NCI-H1436 (cell line): ENCODE data around the gene ABCB4.

Experiments used
- DNase-seq: peaks from one replicate; lab custom pipeline; 2025; lab: John Stamatoyannopoulos, UW

ABCB4 gene

DNA sequence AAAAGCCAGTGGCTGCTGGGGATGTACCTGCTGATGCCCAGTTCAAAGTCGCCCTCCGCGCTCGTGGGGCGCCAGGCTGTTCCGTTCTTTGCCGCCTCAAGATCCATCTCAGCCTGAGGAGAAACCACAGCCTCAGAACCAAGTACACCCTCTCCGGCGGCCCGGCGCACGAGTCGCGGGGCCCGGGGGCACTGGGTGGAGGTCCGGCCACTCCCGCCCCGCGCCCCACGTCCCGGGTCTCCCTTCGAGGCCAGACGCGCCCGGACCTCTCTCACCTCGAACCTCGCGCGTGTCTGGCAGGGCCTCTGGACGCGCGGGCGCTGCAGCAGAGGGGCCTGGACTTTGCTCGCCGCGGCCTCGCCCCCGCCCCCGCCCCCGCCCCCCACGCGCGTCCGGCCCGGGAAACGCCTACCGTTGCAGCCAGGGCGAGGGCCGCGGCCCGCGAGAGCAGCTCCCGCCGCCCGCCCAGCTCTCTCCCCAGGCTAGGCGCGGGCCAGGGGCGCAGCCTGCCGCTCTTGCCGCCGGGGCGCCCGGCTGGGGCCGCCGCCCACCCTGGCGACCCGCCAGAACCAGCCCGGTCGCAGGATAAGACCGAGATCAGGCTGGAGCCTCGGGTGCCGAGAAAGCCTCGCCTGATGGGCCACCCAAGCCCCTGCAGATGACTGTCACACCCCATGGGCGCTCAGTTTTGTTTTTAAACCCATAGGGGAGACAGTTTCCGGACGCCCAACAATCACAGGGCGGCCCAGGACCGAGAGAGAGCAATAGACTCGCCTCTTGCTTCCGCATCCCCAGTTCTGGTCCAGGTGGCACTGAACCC is at the start of gene ABCB4:
TSS of gene ABCB4 (minus strand) at position 322 of the 820 bp plus-strand sequence. CDS start at position 107, 215 bp downstream.
- DNase-seq, result no peak

DNA sequence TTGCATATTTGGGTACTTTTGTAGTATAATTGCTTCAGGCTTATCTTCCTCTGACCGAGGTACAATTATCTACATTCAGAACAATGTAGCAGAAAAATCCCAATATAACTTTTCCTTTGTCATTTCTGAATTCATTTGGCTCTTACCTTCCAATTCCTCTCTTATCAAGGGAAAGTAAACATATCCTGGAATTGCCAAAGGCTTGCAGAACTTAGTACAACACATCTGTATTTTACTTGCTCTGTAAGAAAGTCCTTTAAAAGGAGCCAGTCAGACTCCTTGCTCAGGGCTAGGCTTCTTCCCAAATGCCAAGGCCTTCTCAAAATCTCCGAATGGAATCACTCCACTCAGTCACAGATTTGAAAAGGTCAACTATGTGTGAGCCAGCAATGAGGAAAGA is 43.3 kb upstream of the ABCB4 start:
- DNase-seq, result no peak

DNA sequence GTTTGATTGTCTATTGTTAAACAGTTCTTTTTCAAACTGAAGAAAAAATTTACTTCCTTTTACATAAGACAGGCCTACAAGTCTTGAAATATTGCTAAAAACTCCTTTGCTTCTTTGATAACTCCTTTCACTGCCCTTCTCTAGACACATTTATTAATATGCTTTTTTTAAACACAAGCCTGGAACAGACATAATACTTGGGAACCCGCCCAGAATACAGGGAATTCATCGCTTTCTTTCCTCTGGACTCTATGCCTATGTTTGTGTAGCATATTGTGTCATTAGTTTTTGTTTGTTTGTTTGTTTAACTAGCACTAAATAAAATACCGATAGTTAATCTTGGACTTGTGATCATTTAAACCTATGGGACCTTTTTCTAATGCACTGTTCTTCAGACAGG is 42.4 kb upstream of the ABCB4 start:
- DNase-seq, result no peak

DNA sequence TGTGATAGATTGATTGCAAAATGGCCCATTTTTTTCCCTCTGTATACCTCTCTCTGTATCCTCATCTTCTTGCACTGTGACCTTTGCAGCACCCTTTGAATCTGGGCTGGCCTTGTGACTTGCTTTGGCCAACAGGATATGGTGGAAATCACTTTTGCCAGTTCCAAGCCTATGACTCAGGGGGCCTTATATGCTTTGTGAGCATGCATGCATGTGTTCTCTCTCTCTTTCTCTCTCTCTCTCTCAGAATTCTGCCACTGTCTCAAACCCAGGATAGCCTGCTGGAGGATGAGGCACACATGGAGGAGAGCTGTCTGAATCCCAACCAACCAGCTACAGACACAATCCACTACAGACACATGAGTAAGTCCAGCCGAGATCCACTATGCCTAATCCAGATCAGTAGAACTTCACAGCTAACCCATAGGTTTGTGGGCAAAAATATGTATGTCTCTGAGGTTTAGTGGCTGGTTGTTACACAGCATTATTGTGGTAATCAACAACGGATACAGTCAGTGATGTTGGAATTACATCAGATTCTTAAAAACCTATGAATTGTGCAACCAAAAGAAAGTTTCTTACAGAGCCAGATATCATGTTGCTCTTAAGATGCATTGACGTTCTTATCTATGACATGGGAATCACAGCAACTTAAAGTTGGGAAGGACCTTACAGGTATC is 41.8 kb upstream of the ABCB4 start:
- DNase-seq, result no peak

DNA sequence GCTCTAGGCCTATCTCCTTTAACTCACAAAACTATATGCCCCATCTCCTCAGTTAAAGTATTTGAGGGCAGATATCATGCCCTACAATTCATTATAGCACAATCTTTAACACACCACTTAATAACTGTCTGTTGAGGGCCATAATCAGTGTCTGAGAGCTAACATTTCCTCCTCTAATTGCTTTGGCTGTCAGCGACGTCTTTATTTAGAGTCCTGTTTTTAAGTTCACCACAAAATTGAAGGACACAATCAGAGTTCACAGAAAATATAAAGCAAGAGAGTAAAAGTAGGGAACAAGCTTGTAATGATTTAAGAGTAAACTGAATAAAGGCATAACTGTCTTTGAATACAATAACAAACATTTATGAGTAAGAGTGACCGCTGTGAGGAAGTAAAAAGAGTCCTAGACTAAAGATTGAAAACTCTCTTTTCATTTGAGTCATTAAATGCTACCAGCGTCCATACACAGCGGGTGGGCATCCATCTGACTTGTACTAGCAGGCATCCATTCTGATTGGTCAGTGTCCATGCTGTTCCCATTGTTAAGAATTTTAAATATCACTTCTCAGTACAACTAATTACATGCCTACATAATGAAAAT is 38.4 kb upstream of the ABCB4 start:
- DNase-seq, result no peak

DNA sequence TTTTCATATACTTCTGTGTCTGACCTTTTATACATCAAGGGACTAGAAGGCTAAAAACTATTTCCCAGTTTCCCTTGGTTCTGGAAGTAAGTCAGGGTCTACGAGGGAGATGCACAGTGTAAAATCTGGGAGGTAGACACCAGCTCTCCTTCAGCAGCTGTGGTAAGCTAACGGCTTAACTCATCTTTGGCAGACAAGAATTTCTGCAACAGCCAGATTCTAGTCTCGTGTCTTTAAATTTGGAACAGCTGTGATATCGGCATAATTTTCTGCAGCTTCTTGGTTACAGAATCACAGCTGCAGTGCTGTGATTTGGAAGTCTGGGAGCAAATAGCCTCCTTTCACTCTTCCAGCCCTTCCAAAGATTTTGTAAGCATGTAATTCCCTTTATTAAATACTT is 37.4 kb upstream of the ABCB4 start:
- DNase-seq, result no peak

DNA sequence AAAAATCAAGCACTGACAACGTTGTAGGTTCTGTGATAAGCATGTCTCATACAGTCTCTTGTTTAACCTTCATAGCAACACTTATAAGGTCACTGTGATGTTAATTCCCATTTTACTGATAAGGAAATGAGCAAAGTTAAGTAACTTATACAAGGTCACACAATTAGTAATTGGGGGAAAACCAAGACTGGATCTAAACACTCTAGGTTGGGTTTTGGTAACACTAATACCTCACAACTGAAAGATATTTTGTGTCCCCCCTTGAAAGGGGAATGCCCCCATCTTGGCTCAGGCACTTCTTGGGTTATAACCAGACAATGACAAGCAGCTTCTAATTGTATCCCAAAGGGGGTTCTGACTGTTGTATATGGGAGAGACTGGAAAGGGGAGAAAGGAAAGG is 36.0 kb upstream of the ABCB4 start:
- no peak for DNase-seq

DNA sequence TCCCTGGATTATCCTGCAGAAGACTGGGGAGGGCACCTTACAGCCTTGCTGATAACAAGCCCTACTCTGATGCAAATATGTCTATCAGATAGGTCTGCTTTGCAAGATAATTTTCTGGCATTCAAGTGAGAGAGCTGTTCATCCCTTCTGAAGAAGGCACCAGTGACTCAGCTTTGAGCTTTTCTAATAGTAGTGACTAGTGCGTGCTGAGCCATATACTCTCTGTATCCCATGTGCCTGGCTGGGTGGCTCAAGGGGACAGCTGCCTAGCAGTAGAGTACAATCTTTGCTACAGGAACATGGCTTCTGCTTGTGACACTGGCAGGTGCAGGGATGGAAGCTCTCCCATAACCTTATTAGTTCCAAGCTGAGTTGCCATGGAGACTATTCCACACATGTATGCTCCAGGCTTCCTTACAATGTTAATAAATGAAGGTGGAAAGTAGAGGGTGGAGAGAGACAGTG is 35.0 kb upstream of the ABCB4 start:
- DNase-seq, result no peak

DNA sequence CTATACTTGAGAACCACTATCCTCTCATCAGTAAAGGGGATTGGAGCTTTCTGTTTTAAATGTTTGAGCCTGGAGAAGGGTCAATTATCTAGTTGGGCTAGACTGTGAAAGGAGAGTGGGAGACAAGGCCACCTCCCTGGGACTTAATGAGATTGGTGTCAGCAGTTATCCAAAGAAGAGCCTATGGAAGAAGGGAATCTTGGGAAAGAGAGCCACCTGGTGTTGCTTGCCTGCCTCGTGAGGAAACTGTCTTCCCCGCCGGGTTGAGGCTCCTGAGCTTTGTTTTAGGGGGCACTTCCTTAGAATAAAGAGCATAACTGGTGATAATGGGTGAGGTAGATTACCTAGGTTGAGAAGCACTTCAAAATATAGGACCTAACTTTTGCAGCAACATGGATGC is 32.0 kb upstream of the ABCB4 start:
- no peak for DNase-seq

DNA sequence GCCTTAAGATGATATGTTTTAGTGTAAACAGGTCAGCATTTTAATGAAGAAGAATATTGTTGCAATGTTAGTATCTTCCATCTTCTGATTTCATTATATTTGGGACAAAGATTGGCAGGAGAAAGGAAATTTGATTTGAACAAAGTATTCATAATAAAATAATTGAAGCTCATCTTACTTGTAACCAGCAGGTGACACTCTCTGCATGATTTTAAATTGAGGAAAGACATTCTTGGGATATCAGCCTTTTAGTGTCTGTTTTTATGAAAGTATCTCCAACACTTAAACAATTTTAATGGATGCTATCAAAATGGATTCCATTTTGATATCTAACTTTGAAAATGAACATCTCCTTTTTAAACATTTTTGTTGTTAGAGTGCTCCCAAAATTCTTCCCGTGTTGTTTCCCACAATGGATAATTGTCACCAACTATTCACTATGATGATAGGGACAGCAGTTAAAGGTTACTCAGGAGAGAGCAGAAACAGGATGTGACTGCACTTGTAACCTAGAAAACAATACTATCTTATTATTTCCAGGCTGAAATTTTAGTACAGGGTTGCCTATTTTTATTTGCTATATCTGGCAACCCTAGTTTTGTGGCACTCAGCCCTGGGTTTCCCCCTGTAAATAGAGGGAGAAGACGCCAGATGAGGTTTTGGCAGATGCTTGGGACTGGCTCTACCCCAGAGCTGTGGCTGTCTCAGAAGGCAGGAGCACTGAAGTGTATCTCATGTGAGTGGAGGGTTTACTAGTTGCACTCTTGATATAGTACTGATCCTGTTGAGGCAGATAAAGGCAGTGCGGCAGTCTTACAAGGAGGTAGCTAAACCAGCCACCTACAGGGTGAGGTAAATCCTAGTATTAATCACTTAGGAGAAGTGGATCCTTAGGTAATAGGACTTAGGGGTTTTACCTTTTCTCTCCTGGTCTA is 31.0 kb upstream of the ABCB4 start:
- DNase-seq, result no peak

DNA sequence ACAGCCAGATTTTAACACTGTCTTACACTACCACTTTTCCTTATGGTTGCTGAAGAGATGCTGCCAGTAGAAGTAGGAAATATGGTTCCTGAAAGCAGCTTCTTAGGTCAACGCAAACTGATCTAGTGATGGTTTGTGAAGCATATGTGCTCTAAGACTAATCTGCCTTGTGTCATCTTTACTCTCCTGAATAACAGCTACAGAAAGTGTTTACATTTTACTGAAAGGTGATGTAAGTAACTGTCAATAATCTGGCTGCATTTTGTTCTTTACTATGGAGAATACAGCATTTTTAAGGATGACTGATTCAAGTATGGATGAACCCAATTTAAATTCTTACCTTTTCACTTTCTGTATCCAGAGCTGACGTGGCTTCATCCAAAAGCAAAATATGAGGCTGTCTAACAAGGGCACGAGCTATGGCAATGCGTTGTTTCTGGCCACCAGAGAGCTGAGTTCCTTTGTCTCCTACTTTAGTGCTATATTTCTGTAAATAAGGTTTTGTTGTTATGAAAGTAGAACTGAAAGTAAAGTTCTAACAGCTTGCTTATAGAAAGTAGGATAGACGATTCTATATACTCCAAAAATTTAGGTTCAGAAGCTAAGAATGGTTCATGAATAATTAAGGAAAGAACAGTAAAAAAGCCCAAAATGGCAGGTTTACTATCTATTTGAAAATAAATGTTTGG is 30.2 kb upstream of the ABCB4 start:
- no peak for DNase-seq

DNA sequence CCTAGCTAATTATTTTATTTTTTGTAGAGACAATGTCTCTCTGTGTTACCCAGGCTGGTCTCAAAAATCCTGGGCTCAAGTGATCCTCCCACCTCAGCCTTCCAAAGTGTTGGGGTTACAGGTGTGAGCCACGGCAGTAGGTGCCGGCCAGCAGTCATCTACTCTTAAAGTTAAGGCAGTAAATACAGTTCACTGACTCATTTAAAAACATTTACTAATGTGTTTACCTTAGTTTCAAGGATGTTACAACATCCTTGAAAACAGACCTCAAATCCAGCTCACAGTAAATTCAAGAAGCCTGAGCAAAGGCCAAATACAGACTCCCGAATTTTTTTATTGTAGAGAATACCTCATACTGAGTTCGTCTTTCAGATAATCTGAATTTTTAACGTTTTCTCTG is 29.6 kb upstream of the ABCB4 start:
- DNase-seq, result no peak

DNA sequence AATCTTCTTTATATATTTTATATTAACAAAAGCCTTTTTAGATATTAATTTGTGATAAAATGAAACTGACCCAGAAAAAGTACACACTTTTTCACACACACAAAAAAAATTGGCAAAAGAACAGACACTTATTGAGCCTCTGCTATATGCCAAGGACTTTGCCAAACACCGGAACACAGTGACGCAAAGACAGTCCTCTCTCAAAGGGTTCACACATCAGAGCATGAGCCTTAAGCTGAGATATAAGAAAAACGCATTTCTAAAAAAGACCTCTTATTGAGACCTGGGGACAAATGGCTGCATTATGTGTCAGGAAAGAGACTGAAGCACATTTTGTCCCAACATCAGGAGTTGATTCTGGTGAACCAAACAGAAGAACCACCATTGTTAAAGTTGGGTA is 24.0 kb upstream of the ABCB4 start:
- DNase-seq, result no peak

DNA sequence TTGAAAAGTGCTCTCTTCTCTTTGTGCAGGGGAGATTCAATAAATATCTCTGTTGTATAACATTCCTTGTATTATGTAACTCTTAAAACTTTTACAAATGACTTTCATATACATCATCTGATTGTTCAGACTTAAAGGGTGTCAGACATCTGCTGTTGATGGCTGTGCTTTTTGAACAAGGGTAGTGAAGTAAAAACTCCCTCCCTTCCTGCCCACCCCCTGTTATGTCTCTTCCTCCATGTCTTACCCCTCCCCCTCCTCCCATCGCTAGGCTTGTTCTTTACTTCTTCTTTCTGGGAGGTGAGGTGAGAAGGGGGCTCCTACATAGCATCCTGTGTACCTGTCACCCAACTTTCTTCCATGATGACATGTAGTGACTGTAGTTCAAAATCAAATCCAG is 23.4 kb upstream of the ABCB4 start:
- no peak for DNase-seq

DNA sequence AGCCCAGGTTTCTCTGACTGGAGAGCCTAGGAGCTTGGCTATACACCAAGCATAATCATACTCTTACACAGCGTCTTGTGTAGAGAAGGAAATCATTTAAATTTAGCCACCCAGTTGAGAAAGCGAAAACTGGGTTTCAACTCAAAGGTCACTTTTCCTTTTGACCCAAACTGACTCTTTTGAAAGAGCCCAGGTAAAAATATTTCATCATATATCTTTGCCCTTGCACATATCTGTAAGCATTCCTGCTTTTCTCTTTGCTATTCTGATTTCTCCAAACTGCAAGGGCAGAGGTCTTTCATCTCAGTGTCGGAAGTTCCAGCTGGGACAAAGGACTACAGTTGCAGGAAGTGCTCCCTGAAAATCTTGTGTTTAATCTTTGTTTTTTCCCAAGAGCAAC is 22.0 kb upstream of the ABCB4 start:
- no peak for DNase-seq

DNA sequence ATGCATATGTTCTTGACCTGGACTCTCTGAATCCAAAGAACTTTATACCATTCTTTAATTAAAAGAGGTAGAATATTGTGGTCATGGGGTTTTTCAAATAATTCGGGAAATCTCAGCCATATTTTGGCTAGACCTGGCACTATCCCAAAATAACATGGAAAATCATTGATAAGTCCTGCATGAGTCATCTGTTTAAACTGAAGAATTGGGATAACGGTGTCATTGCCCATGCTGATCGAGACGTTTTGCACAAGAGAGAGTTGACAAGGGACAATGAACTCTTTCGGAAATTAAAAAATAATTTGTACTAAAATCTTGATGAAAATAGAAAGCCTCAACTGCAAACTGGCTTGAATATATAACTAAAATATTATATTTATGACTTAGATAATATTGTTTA is 19.9 kb upstream of the ABCB4 start:
- DNase-seq, result no peak

DNA sequence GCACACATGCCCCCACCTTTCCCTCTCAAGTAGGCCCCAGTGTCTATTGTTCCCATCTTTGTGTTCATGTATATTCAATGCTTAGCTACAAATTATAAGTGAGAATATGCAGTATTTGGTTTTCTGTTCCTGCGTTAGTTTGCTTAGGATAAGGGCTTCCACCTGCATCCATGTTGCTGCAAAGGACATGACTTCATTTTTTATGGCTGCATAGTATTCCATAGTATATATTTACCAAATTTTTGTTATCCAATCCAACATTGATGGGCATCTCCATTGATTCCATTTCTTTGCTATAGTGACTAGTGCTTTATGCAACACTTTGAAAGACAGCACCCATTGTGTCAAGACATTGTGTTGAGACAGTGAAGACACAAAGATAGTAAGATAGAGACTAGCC is 19.0 kb upstream of the ABCB4 start:
- DNase-seq, result no peak

DNA sequence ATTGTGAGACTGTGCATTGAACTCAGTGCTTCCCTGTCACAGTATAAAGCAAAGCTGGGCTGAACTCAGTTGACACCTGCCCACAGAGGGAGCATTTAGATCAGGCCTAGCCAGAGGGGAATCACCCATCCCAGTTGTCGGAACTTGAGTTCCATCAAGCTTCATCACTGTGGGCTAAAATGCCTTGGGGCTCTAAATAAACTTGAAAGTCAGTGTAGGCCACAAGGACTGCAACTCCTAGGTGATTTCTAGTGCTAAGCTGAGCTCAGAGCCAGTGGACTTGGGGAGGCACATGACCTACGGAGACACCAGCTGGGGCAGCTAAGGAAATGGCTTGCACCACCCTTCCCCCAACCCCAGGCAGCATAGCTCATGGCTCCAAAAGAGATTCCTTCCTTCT is 7.7 kb upstream of the ABCB4 start:
- DNase-seq, result no peak

DNA sequence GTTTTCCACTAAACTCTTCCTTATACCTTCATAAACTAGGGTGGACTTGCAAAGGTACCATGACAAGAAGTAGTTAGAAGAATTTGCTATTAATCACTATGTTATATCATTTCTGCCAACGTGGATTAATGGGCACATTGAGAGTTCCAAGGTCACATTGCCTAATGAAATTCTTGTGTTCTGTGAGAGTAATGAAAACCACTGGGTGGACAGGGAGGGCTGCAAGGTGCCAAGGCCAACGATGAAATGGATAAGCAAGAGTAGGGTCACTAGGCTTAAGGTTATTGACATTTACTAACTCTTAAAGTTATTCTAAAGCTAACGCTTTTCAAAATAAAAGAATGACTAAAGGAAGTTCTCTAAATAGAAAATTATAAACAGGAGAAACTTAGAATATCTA is 6.6 kb upstream of the ABCB4 start:
- no peak for DNase-seq

DNA sequence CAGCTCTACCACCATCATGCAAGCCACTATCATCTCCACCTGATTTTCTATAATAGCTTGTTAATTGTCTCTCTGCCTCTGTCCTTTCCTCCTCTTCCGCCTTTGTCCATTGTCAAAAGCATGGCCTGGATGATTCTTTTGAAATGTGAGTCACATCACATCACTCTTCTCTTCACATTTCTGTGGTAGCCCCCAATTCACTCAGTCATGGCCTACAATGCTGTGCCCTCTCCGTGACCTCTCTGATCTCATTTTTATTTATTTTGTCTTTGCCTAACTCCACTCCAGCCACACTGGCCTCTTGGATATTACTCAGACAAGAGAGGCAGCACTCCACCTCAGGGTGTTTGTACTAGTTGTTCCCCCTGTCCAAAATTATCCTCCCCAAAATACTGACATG is 4.9 kb upstream of the ABCB4 start:
- no peak for DNase-seq

DNA sequence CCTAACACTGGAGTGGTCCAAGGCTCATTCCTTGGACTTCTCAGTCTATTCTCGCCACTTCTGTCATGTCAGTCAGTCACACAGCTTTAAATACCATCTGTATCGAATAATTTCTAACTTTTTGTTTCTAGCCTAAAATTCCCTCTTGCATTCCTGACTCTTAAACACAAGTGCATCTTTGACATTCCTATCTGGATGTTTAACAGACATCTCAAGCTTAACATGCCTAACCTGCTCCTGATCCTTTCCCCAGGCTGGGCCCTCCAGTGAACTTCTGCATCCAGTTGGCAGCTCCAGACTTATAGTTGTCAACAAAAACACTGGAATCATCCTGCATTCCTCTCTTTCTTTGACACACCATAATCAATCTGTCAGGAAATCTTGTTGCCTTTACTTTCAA is 4.5 kb upstream of the ABCB4 start:
- DNase-seq, result no peak

DNA sequence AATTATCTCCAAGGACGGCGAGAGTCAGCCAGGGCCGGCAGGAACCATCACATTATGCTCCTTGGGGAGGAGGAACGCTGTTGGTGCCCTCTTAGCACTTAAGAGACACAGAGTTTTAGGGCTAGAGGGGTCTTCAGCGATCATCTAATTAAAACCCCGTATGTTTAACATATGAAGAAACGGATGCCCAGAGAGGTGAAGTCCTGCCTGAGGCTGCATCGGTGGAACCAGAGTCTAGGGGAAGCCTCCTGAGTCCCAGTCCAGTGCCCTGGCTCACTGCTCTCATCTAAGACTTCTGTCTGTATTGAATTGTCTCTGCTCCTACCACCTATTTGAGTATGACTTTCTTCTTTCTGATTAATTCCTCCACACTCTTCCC is 688 bp upstream of the ABCB4 start:
- no peak for DNase-seq
